Measurements from ENCODE around the gene UNC13C. TPM values are rescaled to one million over a fixed set of nuclear protein-coding genes. Genes with fewer than 3 reads are reported as not detected.

Gene UNC13C
- total RNA-seq, 1 experiment from 2014 or later: not detected

GRCh38 chr15:54564166-54564565 is 585.9 kb downstream of the UNC13C start:
- H3K4me2 ChIP-seq (ENCODE audit: low read length): no peak overlapping the region
- no peak for DNase-seq (ENCODE audit: low read depth, low spot score)
- no TSS peak for BruUV-seq (replicated peaks)
- no peaks in the 10 kb centered on the region for H3K4me1 ChIP-seq (ENCODE audit: control insufficient read depth in 1 of 2, insufficient read depth in 2 of 2, low read length in 2 of 2)
- TF ChIP-seq POLR2A (IDR thresholded peaks at IDR 0.05; ENCODE audit: borderline replicate concordance, extremely low read depth, insufficient read depth, insufficient read length): no peak
- no peak for TF ChIP-seq ZNF274 (IDR thresholded peaks at IDR 0.05; ENCODE audit: low read depth, low read length)
- TF ChIP-seq YY1 (IDR thresholded peaks at IDR 0.05; ENCODE audit: extremely low read depth, insufficient replicate concordance, low read depth, low read length): no peak
- TF ChIP-seq SRF (IDR thresholded peaks at IDR 0.05; ENCODE audit: low read depth): no peak
- no peak for TF ChIP-seq EZH2phosphoT487 (IDR thresholded peaks at IDR 0.05; ENCODE audit: borderline replicate concordance)
- TF ChIP-seq TCF7L2 (IDR thresholded peaks at IDR 0.05; ENCODE audit: borderline replicate concordance, extremely low read depth, insufficient read depth, insufficient read length): no peak
- no peak for TF ChIP-seq EZH2 (IDR thresholded peaks at IDR 0.05)
- TF ChIP-seq, protein P1, sequence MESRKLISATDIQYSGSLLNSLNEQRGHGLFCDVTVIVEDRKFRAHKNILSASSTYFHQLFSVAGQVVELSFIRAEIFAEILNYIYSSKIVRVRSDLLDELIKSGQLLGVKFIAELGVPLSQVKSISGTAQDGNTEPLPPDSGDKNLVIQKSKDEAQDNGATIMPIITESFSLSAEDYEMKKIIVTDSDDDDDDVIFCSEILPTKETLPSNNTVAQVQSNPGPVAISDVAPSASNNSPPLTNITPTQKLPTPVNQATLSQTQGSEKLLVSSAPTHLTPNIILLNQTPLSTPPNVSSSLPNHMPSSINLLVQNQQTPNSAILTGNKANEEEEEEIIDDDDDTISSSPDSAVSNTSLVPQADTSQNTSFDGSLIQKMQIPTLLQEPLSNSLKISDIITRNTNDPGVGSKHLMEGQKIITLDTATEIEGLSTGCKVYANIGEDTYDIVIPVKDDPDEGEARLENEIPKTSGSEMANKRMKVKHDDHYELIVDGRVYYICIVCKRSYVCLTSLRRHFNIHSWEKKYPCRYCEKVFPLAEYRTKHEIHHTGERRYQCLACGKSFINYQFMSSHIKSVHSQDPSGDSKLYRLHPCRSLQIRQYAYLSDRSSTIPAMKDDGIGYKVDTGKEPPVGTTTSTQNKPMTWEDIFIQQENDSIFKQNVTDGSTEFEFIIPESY (IDR thresholded peaks at IDR 0.05; ENCODE audit: extremely low read depth, insufficient replicate concordance, low read length): no peak
- TF ChIP-seq, protein P2, sequence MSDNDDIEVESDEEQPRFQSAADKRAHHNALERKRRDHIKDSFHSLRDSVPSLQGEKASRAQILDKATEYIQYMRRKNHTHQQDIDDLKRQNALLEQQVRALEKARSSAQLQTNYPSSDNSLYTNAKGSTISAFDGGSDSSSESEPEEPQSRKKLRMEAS (IDR thresholded peaks at IDR 0.05): no peak
- TF ChIP-seq ELF1 (IDR thresholded peaks at IDR 0.05; ENCODE audit: borderline replicate concordance, low read depth): no peak
- no peak for TF ChIP-seq RAD21 (IDR thresholded peaks at IDR 0.05; ENCODE audit: low read depth)
- TF ChIP-seq EGR1 (IDR thresholded peaks at IDR 0.05; ENCODE audit: low read depth): no peak
- no peak for TF ChIP-seq CEBPB (IDR thresholded peaks at IDR 0.05; ENCODE audit: low read depth)
- TF ChIP-seq SP1 (IDR thresholded peaks at IDR 0.05; ENCODE audit: low read depth): no peak
- TF ChIP-seq ATF3 (IDR thresholded peaks at IDR 0.05): no peak
- TF ChIP-seq JUND (IDR thresholded peaks at IDR 0.05): no peak
- TF ChIP-seq, protein P3, sequence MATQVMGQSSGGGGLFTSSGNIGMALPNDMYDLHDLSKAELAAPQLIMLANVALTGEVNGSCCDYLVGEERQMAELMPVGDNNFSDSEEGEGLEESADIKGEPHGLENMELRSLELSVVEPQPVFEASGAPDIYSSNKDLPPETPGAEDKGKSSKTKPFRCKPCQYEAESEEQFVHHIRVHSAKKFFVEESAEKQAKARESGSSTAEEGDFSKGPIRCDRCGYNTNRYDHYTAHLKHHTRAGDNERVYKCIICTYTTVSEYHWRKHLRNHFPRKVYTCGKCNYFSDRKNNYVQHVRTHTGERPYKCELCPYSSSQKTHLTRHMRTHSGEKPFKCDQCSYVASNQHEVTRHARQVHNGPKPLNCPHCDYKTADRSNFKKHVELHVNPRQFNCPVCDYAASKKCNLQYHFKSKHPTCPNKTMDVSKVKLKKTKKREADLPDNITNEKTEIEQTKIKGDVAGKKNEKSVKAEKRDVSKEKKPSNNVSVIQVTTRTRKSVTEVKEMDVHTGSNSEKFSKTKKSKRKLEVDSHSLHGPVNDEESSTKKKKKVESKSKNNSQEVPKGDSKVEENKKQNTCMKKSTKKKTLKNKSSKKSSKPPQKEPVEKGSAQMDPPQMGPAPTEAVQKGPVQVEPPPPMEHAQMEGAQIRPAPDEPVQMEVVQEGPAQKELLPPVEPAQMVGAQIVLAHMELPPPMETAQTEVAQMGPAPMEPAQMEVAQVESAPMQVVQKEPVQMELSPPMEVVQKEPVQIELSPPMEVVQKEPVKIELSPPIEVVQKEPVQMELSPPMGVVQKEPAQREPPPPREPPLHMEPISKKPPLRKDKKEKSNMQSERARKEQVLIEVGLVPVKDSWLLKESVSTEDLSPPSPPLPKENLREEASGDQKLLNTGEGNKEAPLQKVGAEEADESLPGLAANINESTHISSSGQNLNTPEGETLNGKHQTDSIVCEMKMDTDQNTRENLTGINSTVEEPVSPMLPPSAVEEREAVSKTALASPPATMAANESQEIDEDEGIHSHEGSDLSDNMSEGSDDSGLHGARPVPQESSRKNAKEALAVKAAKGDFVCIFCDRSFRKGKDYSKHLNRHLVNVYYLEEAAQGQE (IDR thresholded peaks at IDR 0.05; ENCODE audit: low read depth): no peak
- no peak for TF ChIP-seq SIN3A (IDR thresholded peaks at IDR 0.05; ENCODE audit: low read depth)
- TF ChIP-seq ZFX (IDR thresholded peaks at IDR 0.05): no peak
- H3K9ac ChIP-seq (ENCODE audit: low read length): no peak overlapping the region
- ChIA-PET RAD21 (ENCODE audit: low non-redundant PET in 1 of 2, low total read pairs in 2 of 2, uncharacterized antibody in 2 of 2, unreplicated experiment in 2 of 2) (no interaction called here), POLR2A (no interaction called here), CTCF (no interaction called here)
- H3K4me3 ChIP-seq (replicated peaks in 1 of 2; ENCODE audit: low read depth in 1 of 2, low read length in 2 of 2): no peak overlapping the region
- peaks cover 4 to 24% of the 10 kb centered on the region in 2 experiments; a peak in 3 of 4 replicates for H3K9me3 ChIP-seq (ENCODE audit: control insufficient read depth in 1 of 2, insufficient read depth in 1 of 2, low read depth in 1 of 2, low read length in 2 of 2)
- intact Hi-C loops (cut with micrococcal nuclease): no loop called here
- H3K9me2 ChIP-seq (ENCODE audit: insufficient read depth): no peaks in the 10 kb centered on the region
- no peak overlapping the region for H3K27ac ChIP-seq (ENCODE audit: low read depth, low read length)
- H3K27me3 ChIP-seq (ENCODE audit: insufficient read depth, low read length): no peaks in the 10 kb centered on the region
- H4K20me1 ChIP-seq (ENCODE audit: insufficient read depth): no peaks in the 10 kb centered on the region
- H3K36me3 ChIP-seq (ENCODE audit: control insufficient read depth in 1 of 2, insufficient read depth in 2 of 2, low read length in 2 of 2): no peaks in the 10 kb centered on the region
- H2AFZ ChIP-seq (ENCODE audit: low read depth, low read length, poor library complexity, severe bottlenecking): no peak overlapping the region
- ATAC-seq: no peak
- H3K79me2 ChIP-seq (ENCODE audit: insufficient read depth, low read length): no peaks in the 10 kb centered on the region

Data from HCT116 (cell line).